ENCODE data around the gene ATP8A1.
"Not testable (repeated sequence)": the region's sequence is repeated elsewhere in the genome, so short reads cannot be mapped to it uniquely, and the experiment has no call there.

The ATP8A1 gene

GRCh38 chr4:42656944-42657792, at the start of gene ATP8A1:
Gene ATP8A1 (minus strand): TSS chr4:42657105. CDS start chr4:42656873, 232 bp downstream.
- no peak for FAIRE-seq

DNA sequence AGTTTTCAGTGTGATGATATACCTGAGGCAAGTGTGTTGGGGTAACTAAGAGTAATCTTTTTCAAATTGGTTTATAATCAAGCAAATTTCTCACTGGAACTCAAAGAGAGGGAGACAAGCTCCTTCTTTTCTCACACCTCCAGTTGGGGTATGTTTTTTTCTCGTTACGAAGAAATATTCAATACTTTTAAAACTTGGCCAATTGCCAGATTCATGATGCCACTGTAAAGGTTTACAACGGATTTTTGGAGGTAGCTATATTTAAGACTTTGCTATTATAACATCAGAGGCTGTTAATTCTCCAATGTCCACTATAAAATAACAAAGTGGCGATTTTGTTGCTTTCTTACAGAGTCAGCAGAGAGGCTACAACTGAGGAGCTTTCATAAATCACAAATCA, 49.2 kb upstream of the ATP8A1 start:
- FAIRE-seq = no peak

- FAIRE-seq = no peak
These were observed 46.9 kb upstream of the ATP8A1 start for GRCh38 chr4:42703813-42704212.

DNA sequence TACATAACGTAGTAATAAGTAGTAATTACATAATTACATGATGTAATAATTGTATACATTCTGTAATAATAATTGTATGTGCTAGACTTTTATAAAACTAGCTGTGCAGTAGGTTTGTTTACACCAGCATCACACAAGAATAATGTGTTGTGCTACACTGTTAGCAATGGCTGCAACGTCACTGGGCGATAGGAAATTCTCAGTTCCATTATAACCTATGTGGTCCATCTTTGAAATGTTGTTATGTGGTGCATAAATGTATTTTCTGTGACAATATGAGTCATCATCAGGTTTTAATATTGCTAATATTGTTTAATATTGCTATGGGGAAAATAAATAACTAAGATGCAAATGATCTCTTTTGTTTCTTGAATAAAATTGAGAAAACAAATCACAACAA, 46.0 kb upstream of the ATP8A1 start:
- no peak for FAIRE-seq

DNA sequence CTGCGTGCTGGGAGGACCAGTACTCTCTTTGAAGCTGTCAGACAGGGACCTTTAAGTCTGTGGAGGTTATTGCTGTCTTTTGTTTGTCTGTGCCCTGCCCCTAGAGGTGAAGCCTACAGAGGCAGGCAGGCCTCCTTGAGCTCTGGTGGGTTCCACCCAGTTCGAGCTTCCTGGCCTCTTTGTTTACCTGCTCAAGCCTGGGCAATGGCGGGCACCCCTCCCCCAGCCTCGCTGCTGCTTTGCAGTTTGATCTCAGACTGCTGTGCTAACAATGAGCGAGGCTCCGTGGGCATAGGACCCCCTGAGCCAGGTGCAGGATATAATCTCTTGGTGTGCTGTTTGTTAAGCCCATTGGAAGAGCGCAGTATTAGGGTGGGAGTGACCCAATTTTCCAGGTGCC, 44.9 kb upstream of the ATP8A1 start:
- FAIRE-seq = not testable (repeated sequence)

DNA sequence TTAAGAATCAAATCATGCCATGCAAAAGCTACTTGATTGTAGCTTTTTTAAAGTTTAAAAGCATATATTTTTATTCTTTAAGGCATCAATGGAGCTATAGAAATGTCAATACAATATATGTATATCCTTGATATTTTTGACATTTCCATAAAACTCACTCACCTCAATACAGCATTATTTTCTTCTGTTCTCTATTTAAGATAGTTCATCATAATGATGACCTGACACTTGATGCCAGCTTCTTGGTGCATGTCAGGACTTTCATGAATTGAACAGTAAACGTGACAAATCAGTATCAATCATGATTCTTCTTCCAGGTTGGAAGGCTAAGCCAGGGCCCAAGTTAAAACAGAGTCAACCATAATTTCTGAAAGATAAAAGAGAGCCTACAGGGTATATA, 33.6 kb upstream of the ATP8A1 start:
- no peak for FAIRE-seq

DNA sequence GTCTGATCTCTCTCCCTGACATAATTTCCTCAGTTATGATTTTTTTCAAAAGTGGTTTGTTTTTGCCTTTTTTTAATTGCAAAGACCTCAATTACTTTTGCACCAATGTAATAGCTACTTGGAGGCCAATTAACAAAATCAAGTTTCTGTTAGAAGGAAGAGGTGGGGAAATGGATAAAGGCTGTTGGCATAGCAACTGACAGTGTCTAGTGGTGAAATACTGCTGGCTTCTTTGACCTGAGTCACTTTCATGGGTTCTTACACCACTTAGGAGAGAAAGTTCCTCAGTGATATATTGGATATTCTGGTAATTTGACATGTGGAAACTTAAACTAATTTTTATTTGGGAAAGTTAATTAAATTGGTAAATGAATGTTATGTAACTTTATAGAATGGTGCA, 26.5 kb upstream of the ATP8A1 start:
- FAIRE-seq = no peak

DNA sequence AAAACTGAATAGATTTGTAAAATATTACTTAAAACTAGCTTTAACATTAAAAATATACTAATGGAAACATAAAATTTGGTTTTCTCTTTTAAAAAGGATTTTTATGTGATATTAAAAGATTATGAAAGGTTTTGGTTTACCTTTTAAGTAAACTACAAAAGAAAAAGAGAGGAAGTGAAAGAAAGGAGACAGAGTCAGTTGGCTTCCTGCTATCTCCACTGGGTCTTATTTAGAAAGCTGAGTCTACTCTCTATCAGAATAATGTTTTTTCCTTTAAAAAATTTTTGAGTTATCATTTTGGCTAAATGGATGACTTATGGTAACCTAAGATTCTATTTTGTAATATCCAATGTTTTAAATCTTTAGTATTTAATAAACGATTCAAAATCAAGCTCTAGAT, 21.6 kb upstream of the ATP8A1 start:
- peak; percentile 5 for FAIRE-seq

DNA sequence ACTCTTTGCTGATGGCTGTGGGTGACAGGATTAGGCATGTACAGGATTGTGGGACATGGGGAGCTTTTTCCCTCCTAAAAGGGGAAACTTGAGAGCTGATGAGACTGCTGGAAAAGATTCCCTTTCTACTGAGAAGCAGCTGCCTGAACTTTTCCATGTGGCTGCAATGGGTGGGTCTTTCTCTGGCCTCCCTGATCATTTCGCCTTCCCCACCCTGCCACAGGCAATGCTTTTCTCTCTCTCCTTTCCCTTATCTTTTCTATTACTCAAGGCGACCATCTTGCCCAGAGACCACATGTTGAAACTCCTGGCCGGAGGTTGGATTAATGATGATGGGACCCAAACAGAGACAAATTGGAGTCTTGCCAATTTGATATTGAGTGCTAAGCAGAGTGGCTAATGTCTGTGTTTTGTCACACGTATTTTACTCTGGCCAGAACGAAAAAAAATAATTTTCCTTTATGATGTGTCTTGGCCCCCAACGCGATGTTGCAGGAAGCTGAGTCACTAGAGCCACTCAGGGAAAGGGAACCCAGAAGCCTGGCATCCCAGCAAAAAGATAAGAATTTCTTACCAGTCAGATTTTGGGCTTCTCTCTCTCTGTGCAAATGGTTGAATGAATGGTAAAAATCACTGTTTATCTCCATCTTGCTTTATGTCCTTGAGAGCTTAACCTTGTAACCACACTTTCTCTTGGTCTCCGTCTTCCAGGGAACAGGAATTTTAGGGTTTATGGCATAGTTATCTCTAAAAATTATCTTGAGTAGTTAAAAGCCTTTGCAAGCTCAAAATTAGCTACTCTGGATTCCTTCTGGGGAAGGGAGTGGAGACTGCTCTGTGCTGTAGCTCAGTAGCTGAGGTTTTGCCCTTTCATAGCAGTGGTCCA, 19.4 kb upstream of the ATP8A1 start:
- FAIRE-seq = no peak

DNA sequence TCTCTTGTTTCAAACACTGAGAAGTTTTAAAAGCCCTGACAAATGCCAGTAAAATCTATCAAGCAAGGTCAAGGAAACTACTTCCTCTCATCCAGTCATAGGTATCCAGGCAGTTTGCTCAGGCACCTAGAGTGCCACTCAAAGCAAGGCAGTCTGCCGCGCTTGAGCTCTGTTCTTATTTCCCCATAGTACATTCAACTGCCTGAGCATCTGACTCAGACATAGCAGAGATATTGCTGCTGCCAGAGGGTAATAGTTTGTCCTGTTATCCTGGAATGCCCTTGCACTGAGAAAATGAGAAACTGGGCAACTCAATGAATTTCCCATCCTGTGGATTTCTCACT, 16.1 kb upstream of the ATP8A1 start:
- no peak for FAIRE-seq

DNA sequence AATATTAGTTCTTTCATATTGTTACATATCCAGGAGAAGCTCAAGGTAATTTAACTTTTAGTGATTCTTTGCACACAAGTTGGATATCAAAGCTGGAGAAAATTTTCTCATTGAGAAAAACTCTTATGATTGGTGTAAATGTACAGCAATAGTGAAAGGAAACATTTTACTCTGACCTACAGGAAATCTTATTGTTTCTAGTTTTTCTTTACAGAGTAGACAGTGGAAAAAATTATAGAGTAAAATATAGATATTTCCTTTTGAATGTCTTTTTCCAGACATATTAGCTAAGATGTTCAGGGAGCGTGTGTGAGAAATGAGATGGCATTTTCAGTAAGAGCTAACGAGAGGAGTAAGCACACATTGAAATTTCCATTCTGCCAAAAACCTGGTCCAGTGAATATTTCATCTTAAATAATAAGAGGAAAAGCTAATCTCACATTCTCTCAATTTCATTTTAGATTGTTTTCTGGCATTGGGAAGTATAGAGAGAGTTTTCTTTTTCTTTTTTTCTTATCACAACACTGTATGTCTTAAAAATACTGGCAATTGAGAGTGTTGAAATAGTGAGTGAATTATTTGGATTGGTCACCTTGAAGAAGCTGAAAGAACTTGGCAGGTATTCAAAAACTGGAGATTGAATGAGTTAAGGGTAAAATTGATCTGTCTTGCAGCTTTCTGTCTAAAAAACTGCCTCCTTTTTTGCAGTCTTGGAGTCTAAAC, 15.6 kb upstream of the ATP8A1 start:
- FAIRE-seq = no peak

DNA sequence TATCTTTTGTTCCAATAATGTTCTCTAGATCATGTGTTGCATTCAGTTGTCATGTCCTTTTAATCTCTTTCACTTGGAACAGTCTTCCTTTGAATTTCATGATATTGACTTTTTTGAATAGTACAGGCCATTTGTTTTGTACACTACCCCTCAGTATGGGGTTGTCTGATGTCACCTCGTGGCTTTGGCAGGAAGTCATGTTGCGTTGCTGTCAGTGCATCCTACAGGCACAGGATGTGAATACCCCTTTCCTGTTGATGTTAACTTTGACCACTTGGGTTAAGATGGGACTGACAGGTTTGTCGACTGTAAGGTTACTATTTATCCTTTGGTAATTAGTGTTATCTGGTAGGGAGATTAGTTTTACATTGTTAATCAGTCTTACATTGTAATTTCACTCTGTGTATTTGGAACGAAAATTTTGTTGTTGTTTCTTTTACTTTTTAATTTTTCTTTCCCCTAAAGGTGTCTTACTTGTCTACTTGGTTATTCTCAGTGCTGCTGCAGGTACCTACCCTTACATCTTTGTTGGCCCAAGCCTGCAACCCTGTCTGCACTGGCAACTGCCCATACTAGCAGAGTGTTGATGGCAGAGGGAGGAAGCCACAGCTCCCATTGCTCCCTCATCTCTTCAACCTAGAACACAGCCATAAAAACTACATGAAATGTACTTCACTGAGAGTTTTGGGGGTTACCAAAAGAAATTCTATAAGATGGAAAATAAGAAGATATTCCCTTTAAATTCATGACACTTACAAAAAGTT, 14.7 kb upstream of the ATP8A1 start:
- FAIRE-seq = no peak

GRCh38 chr4:42658261-42658660, 1.4 kb upstream of the ATP8A1 start:
- no peak for FAIRE-seq

DNA sequence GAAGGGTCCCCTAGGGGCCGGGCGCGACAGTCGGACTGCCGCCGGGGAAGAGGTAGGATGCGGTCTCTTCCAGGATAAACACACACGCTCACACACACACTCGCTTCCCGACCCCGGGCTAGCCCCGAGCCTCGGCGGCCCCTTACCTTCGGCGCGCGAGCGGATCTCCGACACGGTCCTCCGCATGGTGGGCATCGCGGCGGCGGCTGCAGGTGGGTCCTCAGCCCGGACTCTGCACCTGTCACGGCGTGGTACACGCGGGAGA, 294 bp downstream of the ATP8A1 start:
- FAIRE-seq = no peak

DNA sequence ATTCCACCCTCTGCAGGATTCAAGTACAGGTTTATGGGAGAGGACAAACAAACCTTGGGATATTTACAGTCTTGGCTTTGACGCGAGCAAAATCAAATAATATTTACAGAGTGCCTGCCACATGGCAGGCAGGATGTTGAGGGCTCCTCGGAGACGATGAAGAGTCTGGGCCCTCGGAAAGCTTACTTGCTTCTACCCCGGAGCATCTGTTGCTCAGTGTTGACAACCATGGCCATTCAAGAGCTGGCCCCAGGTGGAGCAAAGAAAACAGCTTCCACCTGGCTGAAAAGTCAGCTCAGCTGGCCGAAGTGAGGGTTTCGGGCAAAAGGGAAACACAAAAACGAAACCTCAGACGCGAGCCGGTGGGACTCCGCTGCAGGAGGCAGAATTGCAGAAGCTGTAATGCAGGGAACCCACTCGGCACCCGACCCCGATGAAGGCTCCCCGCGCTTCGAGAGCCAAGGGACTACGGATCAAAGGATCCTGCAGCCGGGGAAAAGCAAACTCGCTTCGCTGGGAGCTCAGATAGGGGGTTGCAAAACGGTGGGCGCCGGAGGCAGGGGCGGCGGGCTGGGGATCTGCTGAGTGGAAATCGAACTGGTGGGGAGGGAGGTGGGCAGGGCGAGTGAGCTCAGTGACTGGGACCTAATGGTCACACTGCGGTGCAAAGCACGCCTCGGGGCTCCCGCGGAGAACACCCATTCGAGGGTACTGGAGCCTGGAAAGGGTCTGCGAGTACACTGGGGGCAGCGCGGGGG, 805 bp downstream of the ATP8A1 start:
- no peak for FAIRE-seq

DNA sequence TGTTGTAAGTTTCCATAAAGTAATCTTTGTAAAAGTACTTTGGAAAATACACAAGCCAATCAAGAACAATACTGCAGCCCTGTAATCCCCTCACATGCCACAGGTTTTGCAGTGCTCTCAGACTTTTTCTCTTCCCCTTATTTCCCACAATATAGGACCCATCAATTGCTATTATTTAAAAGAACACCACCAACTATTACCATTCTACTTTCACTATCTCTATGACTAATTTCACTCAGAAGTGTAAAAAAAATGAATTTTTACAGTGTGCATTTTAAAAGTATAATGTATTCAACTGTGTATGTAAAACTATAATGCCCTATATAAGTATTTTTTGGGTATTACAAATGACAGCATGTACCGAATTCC, 1.7 kb downstream of the ATP8A1 start:
- FAIRE-seq = no peak

- no peak for FAIRE-seq
These were observed 2.2 kb downstream of the ATP8A1 start for GRCh38 chr4:42654631-42655268.

DNA sequence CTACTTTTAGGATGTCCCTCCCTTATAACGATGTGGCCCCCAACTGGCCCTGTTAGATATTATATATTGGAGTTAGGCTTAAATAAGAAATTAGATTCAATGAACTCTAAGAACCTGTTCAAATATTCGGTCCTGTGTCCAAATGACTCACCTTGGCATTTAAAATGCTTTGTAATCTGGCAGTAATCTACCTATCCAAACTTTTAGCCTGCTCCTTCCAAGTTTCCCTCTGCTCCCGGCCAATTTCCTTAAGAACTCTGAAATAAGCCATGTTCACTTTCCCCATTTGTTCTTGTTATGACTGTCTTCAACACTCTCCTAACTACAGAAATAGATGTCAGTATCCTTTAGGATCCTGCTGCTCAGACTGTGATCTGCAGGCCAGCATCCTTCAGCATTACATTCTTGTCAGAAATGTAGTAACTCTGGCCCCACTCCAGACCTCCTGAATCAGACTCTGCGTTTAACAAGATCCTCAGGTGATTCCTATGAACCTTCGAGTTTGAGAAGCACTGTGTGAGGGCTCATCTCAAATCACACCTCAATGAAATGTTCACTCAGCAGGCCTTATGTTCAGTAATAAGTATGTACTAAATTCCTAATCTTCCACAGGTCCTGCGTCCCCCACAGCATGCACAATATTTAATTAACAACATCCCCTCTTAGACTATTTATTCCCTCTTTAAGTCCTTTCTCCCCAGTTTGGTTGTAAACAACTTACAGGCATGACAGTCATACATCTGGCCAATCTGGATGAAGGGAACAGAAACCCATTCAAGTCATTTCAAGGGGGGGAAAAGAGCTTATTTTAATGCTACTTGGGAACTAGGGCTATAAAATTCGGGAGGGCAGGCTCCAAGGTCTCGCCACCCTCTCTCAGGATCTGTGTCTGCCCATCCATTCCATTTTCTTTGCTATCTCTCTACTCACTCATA, 3.0 kb downstream of the ATP8A1 start:
- FAIRE-seq = no peak

DNA sequence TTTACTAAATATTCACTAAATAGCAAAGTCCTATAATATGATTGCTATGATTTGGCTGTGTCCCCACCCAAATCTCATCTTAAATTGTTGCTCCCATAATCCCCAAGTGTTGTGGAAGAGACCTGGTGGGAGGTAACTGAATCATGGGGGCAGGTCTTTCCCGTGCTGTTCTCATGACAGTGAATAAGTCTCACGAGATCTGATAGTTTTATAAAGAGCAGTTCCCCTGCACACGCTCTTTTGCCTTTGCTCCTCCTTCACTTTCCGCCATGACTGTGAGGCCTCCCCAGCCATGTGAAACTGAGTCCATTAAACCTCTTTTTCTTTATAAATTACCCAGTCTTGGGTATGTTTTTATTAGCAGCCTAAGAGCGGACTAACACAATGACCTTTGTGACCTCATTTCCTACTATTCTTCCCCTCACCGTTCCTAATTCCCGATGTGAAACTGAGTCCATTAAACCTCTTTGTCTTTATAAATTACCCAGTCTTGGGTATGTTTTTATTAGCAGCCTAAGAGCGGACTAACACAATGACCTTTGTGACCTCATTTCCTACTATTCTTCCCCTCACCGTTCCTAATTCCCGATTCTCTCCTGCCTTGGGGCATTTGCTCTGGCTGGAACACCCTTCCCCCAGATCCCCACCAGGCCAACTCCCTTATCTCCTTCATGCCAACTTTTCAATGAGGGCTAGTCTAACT, 4.2 kb downstream of the ATP8A1 start:
- not testable (repeated sequence) for FAIRE-seq

- no peak for FAIRE-seq
These were observed 7.0 kb downstream of the ATP8A1 start for GRCh38 chr4:42649870-42650269.

All from colon (tissue), 2 donors.